ENCODE data around the gene XXYLT1. TPM values are rescaled to one million over a fixed set of nuclear protein-coding genes. Genes with fewer than 3 reads are reported as not detected.

Gene XXYLT1
- total RNA-seq, 2 experiments from 2014 or later, result 3.1 to 3.7 TPM

DNA sequence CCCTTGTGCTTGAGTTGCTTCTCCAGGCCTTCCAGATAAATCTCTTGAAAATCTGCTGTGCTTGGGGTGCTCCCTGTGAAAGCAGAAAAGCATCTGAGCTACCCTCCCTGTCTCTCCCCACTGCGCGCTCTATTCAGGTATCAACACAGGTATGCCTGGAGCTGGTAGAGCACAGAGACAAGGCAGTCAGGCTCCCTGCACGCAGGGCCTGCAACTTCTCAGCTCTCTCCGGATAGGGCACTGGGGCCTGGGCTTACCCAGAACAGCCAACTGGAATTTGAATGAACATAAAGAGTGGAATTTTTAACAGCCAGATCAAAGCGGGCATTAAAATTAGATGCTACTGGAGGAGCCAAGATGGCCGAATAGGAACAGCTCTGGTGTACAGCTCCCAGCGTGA lies 183.6 kb downstream of the XXYLT1 start:
- H3K27ac ChIP-seq (ENCODE audit: low read depth in 1 of 2, low read length in 2 of 2), result no peak overlapping the region
- no peaks in the 10 kb centered on the region for H3K36me3 ChIP-seq (ENCODE audit: insufficient read depth, low read length)
- no peaks in the 10 kb centered on the region for H3K27me3 Mint-ChIP-seq
- TF ChIP-seq, protein P1, sequence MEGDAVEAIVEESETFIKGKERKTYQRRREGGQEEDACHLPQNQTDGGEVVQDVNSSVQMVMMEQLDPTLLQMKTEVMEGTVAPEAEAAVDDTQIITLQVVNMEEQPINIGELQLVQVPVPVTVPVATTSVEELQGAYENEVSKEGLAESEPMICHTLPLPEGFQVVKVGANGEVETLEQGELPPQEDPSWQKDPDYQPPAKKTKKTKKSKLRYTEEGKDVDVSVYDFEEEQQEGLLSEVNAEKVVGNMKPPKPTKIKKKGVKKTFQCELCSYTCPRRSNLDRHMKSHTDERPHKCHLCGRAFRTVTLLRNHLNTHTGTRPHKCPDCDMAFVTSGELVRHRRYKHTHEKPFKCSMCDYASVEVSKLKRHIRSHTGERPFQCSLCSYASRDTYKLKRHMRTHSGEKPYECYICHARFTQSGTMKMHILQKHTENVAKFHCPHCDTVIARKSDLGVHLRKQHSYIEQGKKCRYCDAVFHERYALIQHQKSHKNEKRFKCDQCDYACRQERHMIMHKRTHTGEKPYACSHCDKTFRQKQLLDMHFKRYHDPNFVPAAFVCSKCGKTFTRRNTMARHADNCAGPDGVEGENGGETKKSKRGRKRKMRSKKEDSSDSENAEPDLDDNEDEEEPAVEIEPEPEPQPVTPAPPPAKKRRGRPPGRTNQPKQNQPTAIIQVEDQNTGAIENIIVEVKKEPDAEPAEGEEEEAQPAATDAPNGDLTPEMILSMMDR (IDR thresholded peaks at IDR 0.05), result no peak
- H3K27me3 ChIP-seq (ENCODE audit: control insufficient read depth in 1 of 2, insufficient read depth in 2 of 2, low read length in 2 of 2), result no peaks in the 10 kb centered on the region
- no peak overlapping the region for H3K4me3 ChIP-seq (ENCODE audit: low read length)
- DNase-seq, result no peak
- ATAC-seq (ENCODE audit: poor library complexity), result no peak
- intact Hi-C loops (cut with DNase I, micrococcal nuclease), result no loop called here
- H3K4me3 Mint-ChIP-seq, result peak overlapping the region; percentile 73
- POLR2A ChIA-PET, result no interaction called here
- peaks cover 10% of the 10 kb centered on the region for H3K4me1 Mint-ChIP-seq (ENCODE audit: low read depth)
- H3K27ac Mint-ChIP-seq, result peak overlapping the region; percentile 63
- CTCF ChIA-PET, result no interaction called here
- H3K36me3 Mint-ChIP-seq (ENCODE audit: low read depth), result no peaks in the 10 kb centered on the region
- H3K4me1 ChIP-seq (ENCODE audit: insufficient read depth, low read length), result no peaks in the 10 kb centered on the region
- H3K9me3 Mint-ChIP-seq, result no peaks in the 10 kb centered on the region
- H3K9me3 ChIP-seq (ENCODE audit: control insufficient read depth in 1 of 2, insufficient read depth in 1 of 2, low read length in 2 of 2), result no peaks in the 10 kb centered on the region

DNA sequence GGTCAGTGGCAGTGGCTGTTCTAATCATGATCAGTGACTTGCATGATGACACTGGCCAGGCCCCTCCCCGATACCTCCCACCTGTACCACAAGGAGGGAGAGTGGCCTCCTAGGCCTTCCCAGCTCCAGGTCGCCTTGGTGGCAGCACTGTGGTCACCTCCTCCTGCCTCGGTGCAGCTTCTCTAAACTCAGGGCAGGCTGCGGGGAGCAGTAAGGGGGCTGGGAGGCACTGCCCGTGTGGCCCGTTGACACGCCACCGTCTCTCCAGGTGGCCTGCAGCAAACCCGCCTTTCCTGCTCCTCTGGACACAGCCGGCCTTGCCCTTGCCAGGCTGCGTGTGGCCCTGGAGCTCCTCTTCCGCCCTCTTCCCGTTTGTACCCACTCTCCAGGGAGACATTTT lies 184.1 kb downstream of the XXYLT1 start:
- H3K27ac ChIP-seq (ENCODE audit: low read depth in 1 of 2, low read length in 2 of 2), result no peak overlapping the region
- Mint-ChIP-seq H3K4me1 (ENCODE audit: low read depth) (peaks cover 10% of the 10 kb centered on the region), H3K27me3 (no peaks in the 10 kb centered on the region), H3K4me3 (no peak overlapping the region), H3K9me3 (no peaks in the 10 kb centered on the region), H3K36me3 (ENCODE audit: low read depth) (no peaks in the 10 kb centered on the region), H3K27ac (no peak overlapping the region)
- ChIA-PET CTCF (no interaction called here), POLR2A (no interaction called here)
- no peaks in the 10 kb centered on the region for H3K4me1 ChIP-seq (ENCODE audit: insufficient read depth, low read length)
- no peak for ATAC-seq (ENCODE audit: poor library complexity)
- intact Hi-C loops (cut with DNase I, micrococcal nuclease), result no loop called here
- no peak overlapping the region for H3K4me3 ChIP-seq (ENCODE audit: low read length)
- no peaks in the 10 kb centered on the region for H3K36me3 ChIP-seq (ENCODE audit: insufficient read depth, low read length)
- H3K9me3 ChIP-seq (ENCODE audit: control insufficient read depth in 1 of 2, insufficient read depth in 1 of 2, low read length in 2 of 2), result no peaks in the 10 kb centered on the region
- H3K27me3 ChIP-seq (ENCODE audit: control insufficient read depth in 1 of 2, insufficient read depth in 2 of 2, low read length in 2 of 2), result no peaks in the 10 kb centered on the region
- DNase-seq, result no peak
- TF ChIP-seq, protein P1 (IDR thresholded peaks at IDR 0.05), result no peak

DNA sequence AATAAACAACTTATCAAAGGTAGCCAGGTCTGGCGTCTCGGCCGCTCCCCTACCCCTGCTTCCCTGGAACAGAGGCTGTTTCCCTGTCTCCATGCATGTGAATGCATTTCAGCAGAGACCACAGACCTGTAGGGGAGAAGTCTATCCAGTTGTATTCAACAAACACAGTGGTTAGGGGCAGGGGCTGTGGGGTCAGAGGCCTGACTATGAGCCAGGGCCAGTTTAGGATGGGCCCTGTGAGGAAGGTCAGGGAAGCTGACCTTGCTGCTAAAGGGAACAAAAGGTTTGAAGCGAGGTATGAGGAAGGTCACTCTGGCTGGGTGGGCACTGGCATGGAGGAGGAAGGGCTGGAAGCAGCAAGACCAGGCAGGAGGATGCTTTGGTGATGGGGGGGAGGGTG lies 184.6 kb downstream of the XXYLT1 start:
- Mint-ChIP-seq H3K4me3 (peak overlapping the region; percentile 51), H3K9me3 (no peaks in the 10 kb centered on the region), H3K4me1 (ENCODE audit: low read depth) (peaks cover 10% of the 10 kb centered on the region), H3K27ac (peak overlapping the region; percentile 25), H3K27me3 (no peaks in the 10 kb centered on the region), H3K36me3 (ENCODE audit: low read depth) (no peaks in the 10 kb centered on the region)
- ATAC-seq (ENCODE audit: poor library complexity) (no peak), DNase-seq (no peak)
- H3K36me3 ChIP-seq (ENCODE audit: insufficient read depth, low read length), result no peaks in the 10 kb centered on the region
- no peak overlapping the region for H3K27ac ChIP-seq (ENCODE audit: low read depth in 1 of 2, low read length in 2 of 2)
- H3K27me3 ChIP-seq (ENCODE audit: control insufficient read depth in 1 of 2, insufficient read depth in 2 of 2, low read length in 2 of 2), result no peaks in the 10 kb centered on the region
- ChIA-PET POLR2A (no interaction called here), CTCF (no interaction called here)
- intact Hi-C loops (cut with DNase I, micrococcal nuclease), result no loop called here
- H3K4me1 ChIP-seq (ENCODE audit: insufficient read depth, low read length), result no peaks in the 10 kb centered on the region
- TF ChIP-seq, protein P1 (IDR thresholded peaks at IDR 0.05), result no peak
- H3K4me3 ChIP-seq (ENCODE audit: low read length), result no peak overlapping the region
- no peaks in the 10 kb centered on the region for H3K9me3 ChIP-seq (ENCODE audit: control insufficient read depth in 1 of 2, insufficient read depth in 1 of 2, low read length in 2 of 2)
